GM18499 (cell line): Measurements from ENCODE around the gene PNPO.
"Not testable (repeated sequence)": the region's sequence is repeated elsewhere in the genome, so short reads cannot be mapped to it uniquely, and the experiment has no call there.

Source experiments
- ATAC-seq: cut with Tn5 transposase; IDR thresholded peaks from one replicate; pipeline ENCODE4 v1.9.1; 2021; ENCODE audit warnings: moderate number of reproducible peaks; ENCODE audit not compliant: insufficient read depth, unreplicated experiment

Gene PNPO

GRCh38 chr17:47917581-47917980 lies 23.8 kb upstream of the PNPO start:
- no peak for ATAC-seq

- no peak for ATAC-seq
These were observed 23.4 kb upstream of the PNPO start for GRCh38 chr17:47918006-47918405.

- ATAC-seq, result no peak
These were observed 22.4 kb upstream of the PNPO start for GRCh38 chr17:47918991-47919390.

GRCh38 chr17:47919889-47920288 lies 21.5 kb upstream of the PNPO start:
- not testable (repeated sequence) for ATAC-seq

- ATAC-seq, result no peak
These were observed 16.3 kb upstream of the PNPO start for GRCh38 chr17:47924785-47925677.

- ATAC-seq, result no peak
These were observed 15.7 kb upstream of the PNPO start for GRCh38 chr17:47925678-47925988.

- ATAC-seq, result no peak
These were observed 13.5 kb upstream of the PNPO start for GRCh38 chr17:47927821-47928400.

- ATAC-seq, result no peak
These were observed 13.0 kb upstream of the PNPO start for GRCh38 chr17:47928415-47928814.

- ATAC-seq, result no peak
These were observed 12.0 kb upstream of the PNPO start for GRCh38 chr17:47929218-47930000.

GRCh38 chr17:47931848-47932247 lies 9.5 kb upstream of the PNPO start:
- no peak for ATAC-seq

GRCh38 chr17:47934856-47935255 lies 6.5 kb upstream of the PNPO start:
- no peak for ATAC-seq

GRCh38 chr17:47935468-47935867 lies 5.9 kb upstream of the PNPO start:
- ATAC-seq, result not testable (repeated sequence)

GRCh38 chr17:47935961-47936360 lies 5.4 kb upstream of the PNPO start:
- no peak for ATAC-seq

- no peak for ATAC-seq
These were observed 3.4 kb upstream of the PNPO start for GRCh38 chr17:47937941-47938340.

- no peak for ATAC-seq
These were observed 732 bp downstream of the PNPO start for GRCh38 chr17:47942096-47942510.

- ATAC-seq, result no peak
These were observed 1.2 kb downstream of the PNPO start for GRCh38 chr17:47942568-47942967.

- ATAC-seq, result no peak
These were observed 3.7 kb downstream of the PNPO start for GRCh38 chr17:47945080-47945479.

- ATAC-seq, result no peak
These were observed 4.4 kb downstream of the PNPO start for GRCh38 chr17:47945529-47946508.

- no peak for ATAC-seq
These were observed 5.1 kb downstream of the PNPO start for GRCh38 chr17:47946516-47946915.

GRCh38 chr17:47946929-47947397 lies 5.6 kb downstream of the PNPO start:
- no peak for ATAC-seq
